ENCODE data around the gene ITSN1. TPM values are rescaled to one million over a fixed set of nuclear protein-coding genes. Genes with fewer than 3 reads are reported as not detected.
"Not testable (repeated sequence)": the region's sequence is repeated elsewhere in the genome, so short reads cannot be mapped to it uniquely, and the experiment has no call there.

Gene ITSN1
- total RNA-seq, 1 experiment from 2014 or later, result 53.0 TPM

DNA sequence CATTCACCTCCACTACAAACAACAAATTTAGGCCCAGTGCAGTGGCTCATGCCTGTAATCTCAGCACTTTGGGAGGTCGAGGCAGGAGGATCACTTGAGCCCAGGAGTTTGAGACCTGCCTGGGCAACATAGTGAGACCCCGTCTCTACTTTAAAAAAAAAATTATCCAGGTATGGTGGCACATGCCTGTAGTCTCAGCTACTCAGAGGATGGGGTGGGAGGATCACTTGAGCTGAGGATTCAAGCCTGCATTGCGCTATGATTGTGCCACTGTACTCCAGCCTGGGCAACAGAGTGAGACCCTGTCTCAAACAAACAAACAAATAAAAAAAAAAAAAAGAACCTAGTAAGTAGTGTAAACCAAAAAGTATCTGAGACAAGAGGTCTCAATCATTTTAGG, 86.8 kb downstream of the ITSN1 start:
- DNase-seq (ENCODE audit: low spot score), result not testable (repeated sequence)

DNA sequence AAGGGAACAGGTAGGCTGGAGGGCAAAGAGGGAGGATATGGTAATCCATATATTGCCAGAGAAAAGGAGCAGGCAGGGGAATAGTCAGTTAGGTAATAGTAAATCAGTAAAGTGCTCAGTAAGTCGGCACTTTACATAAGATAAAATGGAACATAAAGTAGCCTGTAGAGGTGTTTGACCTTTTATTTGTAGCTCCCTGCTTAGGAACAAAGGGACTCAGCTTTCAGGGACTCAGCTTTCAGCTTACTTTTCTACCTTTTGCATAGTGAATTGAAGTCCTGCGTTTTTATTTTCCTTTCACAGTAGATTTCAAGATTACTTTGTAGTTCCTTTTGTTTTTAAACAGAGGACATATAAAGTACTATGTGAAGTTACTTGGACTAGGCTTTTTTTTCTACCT, 87.3 kb downstream of the ITSN1 start:
- no peak for DNase-seq (ENCODE audit: low spot score)

DNA sequence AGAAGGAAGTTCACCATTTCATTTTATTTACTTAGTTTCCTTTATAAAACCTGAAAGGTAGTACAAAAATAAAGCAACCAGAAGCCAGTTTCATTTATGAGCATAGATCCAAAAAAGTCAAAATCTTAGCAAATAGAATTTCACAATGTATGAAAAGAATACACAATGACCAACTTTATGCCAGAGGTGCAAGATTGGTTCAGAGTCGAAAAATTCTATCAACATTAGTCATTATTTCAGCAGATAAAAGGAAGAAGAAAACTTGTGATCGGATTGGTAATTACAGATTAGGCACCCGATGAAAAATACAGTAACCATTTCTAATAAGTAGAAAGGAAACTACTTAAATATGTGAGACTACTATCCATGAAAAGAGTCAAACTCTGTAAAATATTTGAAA, 89.1 kb downstream of the ITSN1 start:
- no peak for DNase-seq (ENCODE audit: low spot score)

DNA sequence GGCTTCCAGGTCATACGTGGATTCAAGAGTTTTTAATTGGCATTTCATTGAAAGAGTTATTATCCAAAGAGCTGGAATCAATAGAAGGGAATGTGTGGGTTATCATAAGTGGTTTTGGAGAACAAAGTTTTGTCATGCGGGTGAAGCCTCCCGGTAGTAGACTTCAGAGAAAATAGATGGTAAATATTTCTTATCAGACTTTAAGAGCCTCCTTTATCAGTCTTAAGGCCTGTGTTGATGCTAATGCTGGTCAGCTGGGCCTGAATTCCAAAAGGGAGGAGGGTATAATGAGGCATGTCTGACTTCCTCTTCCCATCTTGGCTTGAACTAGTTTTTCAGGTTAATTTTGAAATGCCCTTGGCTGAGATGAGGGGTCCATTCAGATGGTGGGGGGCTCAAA, 89.7 kb downstream of the ITSN1 start:
- no peak for DNase-seq (ENCODE audit: low spot score)

DNA sequence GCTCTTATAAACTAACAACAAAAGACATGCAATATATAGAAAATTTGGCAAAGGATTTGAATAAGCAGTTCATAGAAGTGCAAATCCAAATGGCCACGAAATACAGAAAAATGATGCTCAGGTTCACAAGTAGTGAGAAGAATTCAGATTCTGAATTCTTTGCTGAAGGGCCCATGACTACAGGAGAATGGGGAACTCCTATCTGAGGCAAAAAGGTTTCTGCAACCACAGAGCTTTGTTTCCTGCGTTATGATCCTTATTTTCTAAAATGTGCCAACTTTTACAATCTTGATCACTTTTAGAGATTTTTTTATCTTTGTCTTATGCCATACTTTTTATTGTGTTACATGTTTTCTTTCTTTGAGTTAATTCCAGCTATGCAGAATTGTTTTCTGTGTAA, 91.3 kb downstream of the ITSN1 start:
- no peak for DNase-seq (ENCODE audit: low spot score)

DNA sequence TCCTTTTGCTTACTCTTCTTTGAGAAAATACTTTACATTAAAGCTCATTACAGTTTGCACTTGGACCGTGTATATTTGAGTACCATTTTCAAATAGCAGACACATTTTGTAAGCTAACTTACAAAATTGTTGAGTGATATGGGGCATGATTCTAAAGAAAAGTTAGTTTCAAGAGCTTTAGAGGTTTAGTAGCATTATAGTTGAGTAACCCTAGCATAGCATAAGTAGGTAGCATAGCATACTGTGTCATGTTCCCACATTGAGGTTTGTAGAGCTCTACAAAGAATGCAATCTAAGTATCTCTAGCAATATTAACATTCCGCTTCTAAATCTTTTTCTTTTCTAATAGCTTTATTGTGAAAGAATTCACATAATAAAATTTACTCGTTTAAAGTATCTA, 92.0 kb downstream of the ITSN1 start:
- DNase-seq (ENCODE audit: low spot score), result no peak

DNA sequence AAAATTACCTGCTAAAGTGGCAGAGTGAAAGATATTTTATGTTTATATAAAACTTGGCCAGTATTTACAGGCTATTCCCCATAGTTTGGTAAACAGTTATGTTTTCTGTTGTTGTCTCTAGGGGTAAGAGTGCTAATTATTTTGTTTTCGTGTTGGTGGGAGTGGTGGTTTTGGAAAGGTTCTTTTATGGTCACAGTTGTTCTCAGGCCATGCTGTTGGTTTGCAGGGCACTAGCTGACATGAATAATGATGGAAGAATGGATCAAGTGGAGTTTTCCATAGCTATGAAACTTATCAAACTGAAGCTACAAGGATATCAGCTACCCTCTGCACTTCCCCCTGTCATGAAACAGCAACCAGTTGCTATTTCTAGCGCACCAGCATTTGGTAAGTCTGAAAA, 92.5 kb downstream of the ITSN1 start:
- no peak for DNase-seq (ENCODE audit: low spot score)

DNA sequence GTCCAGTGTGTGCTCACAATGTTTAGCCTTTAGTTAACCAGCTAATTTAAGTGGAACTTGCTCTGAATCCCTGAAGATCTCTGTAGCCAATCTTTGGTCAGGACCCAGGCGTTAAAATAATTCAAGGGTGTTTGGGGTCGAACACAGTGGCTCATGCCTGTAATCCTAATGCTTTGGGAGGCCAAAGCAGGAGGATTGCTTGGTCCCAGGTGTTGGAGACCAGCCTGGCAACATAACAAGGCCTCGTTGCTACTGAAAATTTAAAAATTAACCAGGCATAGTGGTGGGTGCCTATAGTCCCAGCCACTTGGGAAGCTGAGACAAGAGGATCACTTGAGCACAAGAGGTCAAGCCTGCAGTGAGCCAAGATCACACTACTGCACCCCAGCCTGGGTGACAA, 94.3 kb downstream of the ITSN1 start:
- no peak for DNase-seq (ENCODE audit: low spot score)

DNA sequence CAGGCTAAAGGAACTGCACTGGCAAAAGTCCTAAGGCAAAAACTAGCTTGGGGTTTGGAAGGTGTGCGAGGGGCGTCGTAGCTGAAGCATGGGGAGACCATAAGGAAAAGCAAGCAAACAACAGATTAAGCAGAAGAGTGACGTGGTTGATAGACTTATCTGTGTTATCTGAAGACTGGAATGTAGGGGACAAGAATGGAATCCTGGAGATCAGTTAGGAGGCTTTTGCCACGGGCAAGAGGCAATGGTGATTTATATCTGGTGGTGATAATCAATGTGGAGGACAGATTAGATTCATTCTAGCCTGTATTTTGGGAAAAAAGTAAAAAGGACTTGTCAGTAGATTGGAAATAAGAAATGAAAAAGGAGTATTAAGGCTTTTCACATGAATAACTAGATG, 97.4 kb downstream of the ITSN1 start:
- DNase-seq (ENCODE audit: low spot score), result no peak

DNA sequence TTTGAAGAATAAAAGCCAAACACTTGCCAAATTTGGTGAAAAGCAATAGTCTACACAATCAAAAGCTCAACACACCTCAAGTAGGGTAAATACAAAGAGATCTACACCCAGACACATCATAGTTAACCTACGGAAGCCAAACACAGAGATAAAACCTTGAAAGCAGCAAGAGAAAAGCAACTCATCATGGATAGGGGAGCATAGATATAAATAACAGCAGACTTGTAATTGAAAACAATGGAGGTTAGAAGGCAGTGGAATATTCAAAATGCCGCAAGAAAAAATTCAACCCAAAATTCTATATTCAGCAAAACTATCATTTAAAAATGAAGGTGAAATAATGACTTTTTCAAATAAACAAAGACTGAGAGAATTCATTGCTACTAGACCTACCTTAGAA, 105.1 kb downstream of the ITSN1 start:
- no peak for DNase-seq (ENCODE audit: low spot score)

DNA sequence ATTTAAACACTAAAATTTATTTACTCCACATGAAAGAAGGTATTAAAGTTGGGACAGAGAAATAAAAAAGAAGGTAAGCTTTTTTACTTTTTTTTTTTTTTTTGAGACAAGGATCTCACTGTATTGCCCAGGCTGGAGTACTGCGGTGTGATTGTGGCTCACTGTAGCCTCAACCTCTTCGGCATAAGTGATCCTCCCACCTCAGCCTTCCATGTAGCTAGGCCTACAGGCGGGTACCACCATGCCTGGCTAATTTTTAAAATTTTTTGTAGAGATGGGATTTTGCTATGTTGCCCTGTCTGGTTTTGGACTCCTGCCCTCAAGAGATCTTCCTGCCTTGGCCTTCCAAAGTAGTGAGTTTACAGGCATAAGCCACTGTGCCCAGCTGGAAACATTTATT, 106.6 kb downstream of the ITSN1 start:
- no peak for DNase-seq (ENCODE audit: low spot score)

DNA sequence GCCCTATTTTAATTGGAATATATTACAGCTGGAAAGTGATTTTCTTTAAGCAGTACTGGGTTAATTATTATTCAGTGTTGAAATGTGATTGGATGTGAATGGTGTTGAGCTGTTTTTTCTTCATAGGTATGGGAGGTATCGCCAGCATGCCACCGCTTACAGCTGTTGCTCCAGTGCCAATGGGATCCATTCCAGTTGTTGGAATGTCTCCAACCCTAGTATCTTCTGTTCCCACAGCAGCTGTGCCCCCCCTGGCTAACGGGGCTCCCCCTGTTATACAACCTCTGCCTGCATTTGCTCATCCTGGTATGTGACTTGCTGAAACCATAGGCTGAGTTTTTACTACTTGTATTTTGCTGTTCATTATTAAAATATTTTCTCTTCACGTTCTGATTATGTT, 107.7 kb downstream of the ITSN1 start:
- DNase-seq (ENCODE audit: low spot score), result no peak

DNA sequence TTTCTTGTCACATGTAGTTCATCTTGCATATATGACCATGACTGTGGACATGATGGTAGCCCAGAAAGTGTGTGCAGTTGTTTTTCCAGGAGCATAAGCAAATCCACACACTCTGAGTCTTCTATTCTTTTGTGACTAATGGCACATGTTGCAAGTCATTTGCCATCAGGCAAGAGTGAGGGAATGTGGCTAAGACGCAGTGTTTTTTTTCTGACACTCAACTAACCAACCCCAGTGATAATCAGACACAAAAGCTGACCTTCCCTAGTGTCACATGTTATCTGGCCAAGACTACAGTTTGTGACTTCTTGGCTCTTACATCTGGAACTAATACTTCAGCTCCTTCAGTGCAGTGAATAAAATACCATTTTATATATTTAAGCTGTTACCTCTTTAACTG, 108.8 kb downstream of the ITSN1 start:
- no peak for DNase-seq (ENCODE audit: low spot score)

DNA sequence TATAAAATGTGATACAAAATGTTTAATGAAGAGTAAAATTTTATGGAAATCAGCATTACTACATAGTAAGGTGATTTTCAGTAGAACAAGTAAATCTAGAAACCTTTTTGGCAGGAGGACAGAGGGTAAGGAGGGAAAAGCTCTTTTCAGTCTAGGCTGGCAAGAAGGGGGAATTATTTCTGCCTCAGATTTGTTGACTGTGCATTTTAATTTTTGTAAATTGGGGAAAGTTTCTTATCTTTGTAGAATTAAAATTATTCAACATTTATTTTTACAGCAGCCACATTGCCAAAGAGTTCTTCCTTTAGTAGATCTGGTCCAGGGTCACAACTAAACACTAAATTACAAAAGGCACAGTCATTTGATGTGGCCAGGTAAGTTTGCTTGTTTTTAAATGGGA, 109.2 kb downstream of the ITSN1 start:
- no peak for DNase-seq (ENCODE audit: low spot score)

DNA sequence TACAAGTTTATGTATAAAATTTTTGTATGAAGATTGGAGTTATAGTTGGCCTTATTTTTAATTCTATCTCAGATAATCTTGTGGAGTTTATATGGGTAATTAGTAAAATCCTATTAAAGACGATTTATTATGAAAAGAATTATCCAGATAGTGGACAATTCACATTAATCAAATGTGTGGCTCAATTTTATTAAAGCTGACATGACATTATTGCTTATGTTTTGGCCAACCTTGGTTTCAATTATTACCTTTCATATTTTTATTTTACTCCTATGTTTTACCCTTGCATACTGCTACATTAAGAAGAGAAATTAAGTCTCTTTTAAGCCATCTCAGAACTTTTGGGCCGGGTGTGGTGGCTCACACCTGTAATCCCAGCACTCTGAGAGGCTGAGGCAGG, 110.0 kb downstream of the ITSN1 start:
- DNase-seq (ENCODE audit: low spot score), result no peak

DNA sequence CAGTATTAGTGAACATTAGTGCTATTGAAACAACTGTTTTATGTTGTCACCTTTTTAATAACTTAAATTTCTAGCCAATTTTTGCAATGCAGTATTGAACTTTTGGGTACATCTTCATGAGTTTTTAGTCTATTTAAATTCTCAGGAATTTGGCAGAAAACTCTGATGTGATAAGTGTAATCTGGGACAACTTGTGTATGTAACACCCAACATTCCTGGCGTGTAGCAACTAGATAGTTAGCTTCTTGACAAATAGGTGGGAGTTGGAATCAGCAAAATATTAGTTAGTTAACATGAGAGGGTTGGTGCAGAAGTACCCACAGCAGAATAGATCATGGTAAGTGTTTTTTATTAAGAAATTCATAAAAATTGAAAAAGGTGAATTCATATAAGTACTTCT, 111.6 kb downstream of the ITSN1 start:
- DNase-seq (ENCODE audit: low spot score), result no peak

DNA sequence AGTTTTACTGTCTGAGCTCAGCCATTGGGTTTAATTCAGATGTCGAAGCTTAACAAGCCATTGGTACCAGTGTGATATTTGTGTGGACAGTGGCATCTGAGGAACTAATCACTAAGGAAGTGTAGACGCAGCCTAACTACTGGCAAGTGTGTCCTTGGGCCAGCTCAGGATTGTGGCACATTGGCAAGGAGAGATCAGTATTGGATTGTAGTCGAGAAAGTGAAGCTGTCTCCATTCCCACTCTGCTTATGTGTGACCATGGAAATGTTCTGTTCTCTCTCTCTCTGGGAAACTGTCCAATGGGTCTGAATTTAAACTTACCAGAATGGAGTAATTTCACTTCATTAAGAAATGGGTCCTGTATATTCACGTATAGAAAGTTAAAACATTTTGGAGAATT, 112.2 kb downstream of the ITSN1 start:
- DNase-seq (ENCODE audit: low spot score), result no peak

DNA sequence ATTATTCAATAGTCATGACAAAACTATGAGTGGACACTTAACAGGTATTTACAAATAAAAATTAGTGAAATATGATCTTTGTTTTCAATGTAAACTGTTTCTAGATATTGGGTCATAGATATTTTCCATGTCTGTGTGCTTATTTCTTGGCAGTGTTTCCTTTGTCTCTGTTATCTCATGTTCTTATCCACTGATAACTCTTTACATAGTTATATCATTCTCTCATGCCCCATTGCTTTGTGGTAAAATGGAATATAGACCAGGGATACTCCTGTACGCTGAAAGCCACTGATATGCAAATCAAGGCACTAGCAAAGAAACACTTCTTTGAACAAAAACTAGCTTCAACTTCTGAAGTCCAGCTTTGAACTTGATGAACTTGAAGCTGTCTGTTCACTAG, 113.1 kb downstream of the ITSN1 start:
- DNase-seq (ENCODE audit: low spot score), result no peak

DNA sequence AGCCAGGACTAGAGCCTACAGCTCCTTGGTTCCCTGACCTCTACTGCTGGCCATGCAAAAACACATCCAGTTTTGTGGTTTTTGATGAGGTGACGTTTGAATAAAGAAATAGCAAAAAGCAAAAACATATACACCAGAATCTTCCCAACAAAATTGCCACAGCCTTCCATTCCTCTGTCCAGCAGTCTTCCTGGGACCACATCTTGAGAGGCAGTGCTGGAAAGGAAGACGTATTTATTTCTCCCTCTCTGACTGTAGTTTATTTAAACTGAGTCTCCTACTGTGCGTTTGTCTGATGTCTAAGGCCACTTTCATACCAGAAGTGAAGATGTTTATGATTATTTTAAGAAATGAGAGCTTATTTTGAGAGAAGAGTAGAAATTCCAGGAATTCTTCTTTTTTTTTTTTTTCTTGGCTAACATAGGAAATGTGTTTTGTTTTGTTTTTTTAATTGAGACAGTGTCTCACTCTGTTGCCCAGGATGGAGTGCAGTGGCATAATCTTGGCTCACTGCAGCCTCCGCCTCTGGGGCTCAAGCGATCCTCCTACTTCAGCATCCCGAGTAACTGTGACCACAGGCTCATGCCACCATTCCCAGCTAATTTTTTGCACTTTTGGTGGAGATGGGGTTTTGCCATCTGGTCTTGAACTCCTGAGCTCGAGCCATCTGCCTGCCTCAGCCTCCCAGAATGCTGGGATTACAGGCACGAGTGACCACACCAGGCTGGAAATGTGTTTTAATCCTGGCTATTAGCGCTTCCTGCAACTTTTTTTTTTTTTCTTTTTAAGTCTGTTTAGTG, 118.5 kb downstream of the ITSN1 start:
- DNase-seq (ENCODE audit: low spot score), result peak; percentile 67

DNA sequence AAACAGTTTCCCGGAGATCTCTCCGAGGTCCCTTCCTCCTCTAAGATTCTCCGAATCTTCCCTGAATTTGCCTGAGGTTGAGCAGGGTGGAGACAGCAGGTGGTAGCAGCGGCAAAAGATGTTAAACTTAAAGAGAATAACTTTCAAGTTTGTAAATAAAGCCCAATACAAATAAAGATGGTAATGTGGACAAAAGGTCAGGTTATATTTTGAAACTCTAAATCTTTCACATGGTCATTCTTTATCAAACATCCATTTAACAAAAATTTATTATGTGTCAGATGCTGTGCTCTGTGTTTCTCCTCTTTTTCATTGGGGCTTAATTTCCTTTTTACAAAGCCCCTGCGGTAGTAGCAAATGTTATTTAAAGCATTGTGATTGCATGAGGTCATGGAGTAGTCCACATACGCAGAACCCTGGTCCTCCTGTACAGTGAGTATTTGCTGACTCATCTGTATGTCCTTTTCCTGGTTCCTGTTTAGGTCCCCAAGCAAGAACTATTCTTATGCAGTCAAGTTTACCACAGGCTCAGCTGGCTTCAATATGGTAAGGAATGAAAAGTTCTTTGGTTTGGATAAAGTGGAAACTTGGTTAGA, 119.2 kb downstream of the ITSN1 start:
- peak; percentile 99 for DNase-seq (ENCODE audit: low spot score)

DNA sequence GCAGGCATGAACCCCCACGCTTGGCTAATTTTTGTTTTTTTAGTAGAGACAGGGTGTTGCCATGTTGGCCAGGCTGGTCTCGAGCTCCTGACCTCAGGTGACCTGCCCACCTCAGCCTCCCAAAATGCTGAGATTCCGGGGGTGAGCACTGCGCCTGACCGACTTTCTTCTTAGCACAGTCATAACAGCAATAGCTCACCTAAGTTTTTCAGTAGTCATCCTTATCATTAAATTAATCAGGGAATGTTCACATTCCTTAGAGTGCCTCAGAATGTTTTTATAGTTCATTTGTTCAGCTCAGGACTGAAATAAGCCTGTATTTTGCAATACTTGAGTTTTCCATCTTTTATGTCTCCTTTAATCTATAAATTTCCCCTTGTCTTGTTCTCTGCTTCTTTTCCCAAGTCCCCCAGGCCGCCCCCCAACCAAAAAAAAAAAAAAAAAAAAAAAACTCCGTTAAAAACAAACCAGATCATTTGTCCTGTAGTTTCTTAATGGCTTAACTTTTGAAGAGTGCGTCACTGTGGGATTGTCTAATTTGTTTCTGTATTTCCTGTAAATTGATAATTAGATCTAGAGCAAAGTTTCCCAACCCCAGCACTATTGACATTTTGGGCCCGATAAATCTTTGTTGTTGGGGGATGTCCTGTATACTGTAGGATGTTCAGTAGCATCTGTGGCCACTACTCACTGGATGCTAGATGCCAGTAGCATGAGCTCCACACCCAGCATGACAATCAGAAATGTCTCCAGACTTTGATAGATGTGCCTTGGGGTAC, 120.7 kb downstream of the ITSN1 start:
- peak; percentile 72 for DNase-seq (ENCODE audit: low spot score)

DNA sequence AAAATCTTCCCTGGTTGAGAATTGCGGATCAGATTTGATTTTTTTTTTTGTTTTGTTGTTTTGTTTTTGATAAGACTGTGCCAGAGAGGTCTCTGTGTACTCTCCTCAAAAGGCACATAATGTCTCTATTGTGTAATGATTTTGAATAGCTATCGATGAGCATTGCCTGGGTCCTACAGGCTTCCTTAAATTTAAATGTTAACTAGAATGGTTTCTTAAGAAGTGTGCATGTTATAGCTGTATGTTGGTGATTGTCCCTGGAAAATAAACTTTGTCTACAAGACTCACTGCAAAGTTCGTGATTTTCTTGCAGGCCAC, 121.2 kb downstream of the ITSN1 start:
- DNase-seq (ENCODE audit: low spot score), result no peak

DNA sequence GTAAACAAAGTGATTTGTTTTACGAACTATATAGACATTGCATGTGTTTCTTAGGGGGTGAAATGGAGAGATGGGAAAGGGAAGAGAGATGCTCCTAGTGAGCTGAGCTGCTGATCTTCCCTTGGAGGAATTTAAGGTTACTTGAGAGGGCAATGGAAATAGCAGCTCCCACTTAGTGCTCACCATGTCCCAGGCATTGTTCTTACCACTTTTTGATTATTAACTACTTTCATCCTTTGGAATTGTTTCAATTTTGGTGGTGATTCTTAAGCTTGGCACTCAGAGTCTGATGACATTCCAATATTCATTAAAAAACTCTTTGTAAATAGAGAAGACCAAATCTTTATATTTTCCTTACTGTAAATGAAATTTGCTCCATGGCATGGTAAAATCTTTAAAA, 124.9 kb downstream of the ITSN1 start:
- DNase-seq (ENCODE audit: low spot score), result no peak
